GM03348 (cell line): ENCODE data around the gene HYAL1.
"Not testable (repeated sequence)": the region's sequence is repeated elsewhere in the genome, so short reads cannot be mapped to it uniquely, and the experiment has no call there.

ENCODE experiments used
- DNase-seq: peaks from one replicate; pipeline ENCODE4 v3.0.0; 2012; ENCODE audit warnings: low spot score

Gene HYAL1

GRCh38 chr3:50318615-50319014, 15.2 kb upstream of the HYAL1 start:
- DNase-seq: no peak

GRCh38 chr3:50318163-50318562, 14.8 kb upstream of the HYAL1 start:
- DNase-seq: no peak

GRCh38 chr3:50317300-50317699, 13.9 kb upstream of the HYAL1 start:
- no peak for DNase-seq

DNA sequence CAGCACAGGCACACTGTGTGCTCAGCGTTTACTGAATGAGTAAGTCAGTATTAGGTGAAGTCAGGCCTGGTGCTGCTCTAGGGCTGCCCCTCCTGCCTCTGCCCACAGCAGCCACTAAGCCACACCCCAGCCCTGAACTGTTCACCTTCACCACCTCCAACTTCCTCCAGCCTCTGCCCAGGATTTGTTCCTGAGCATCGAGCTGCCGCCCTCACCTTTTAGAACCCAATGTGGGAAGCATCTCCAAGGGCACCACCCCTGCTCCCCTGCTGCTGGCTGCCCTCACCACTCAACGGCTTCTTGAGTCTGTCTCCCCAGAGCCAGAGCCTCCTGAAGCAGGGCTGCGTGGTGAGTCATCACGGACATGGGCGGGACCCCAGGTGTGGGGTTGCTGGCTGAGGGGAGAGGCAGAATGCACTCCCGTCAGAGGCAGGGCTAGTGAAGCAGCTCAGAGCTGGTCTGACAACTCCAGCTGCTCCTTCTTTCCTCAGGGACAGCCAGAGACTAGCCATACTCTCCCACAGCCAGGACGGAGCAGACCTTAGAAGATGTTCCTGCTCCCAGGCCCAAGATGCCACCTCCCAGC, 13.4 kb upstream of the HYAL1 start:
- DNase-seq: no peak

DNA sequence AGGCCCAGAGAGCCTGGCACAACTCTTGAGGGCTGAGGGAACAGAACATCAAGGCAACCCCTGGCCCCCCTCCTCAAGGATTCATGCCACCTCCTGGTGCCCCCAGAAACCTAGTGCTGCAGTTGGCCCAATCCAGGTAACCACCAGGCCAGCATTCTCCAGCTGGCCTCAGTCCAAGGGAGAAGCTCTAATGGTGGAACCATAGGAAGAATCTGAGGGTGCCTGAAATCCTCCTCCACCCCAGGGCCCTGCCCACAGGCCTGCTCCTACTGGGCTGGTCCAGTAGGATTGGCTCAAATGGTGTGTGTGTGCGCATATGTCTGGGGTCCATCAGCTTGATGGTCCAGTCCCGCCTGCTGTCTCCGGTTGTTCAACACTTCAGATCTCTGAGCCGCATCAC, 11.4 kb upstream of the HYAL1 start:
- DNase-seq: no peak

DNA sequence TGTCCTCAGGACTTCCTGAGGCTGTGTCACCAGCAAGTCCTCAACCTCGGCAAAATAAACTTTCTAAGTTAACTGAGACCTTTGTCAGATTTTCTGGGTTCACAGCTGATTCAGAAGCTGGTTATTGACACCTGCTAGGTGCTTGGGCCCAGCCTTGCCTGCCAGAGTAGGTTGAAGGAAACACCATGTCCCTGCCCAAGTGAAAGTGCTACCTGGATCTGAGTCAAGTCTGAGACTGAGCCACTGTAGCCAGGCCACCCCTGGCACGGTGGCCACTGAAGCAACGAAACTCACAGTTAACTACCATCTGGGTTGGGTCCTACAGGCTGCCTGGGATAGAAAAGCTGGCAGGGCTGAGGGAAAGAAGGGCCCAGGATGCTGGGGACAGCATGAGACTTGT, 11.0 kb upstream of the HYAL1 start:
- no peak for DNase-seq

GRCh38 chr3:50312041-50312440, 8.7 kb upstream of the HYAL1 start:
- DNase-seq: not testable (repeated sequence)

DNA sequence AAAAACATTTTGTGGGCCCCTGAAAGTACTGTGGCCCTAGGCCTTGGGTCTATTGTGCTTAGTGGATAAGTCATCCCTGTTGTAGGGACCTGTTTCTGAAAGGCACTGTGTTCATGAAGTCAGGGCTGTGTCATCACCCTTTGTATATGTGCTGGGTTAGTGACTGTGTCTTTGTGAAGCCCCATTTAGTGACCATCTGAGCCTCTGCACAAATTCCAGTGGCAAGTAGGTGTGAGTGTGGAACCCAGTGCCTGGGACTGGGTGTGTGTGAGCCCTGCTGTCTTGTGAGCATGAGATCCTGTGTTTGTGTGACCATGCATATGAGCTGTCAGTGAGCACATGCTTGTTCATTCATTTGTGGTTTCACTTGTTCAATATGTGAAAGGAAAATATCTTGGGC, 1.2 kb upstream of the HYAL1 start:
- DNase-seq: no peak

DNA sequence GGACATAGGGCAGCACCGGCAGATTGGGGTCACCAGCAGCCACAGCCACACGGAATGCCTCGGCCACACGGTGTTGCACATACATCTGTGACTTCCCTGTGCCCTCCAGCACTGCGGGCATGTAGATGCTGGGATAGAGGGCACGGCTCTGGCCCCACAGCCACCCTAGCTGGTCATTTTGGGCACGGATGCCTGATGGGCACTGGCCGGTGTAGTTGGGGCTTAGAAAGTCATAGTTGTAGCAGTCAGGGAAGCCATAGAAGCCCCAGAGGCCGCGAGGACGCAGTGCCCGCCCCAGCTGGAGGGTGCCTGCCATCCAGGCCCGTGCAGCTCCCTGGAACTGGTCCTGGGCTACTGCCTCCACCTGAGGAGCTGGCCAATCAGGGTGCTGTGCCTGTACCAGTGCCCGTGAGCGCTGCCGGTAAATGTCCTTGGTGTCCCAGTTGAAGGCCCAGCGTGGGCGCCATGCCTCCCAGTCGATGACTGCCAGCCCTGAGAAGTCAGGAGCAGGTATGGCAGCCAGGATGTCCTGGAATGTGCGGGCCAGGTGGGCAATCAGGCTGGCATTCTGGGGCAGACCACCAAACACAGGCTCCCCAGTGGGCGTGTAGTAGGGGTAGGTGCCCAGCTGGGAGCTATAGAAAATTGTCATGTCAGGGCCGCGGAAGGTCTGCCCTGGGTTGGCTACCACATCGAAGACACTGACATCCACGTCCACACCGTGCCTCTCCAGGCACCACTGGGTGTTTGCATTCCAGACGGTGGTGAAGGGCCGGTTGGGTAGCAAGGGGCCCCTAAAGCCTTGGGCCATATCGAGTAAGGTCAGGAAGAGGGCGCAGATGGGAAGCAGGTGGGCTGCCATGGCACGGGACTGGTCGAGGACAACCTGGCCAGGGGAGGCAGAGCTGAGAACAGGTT, 1.0 kb downstream of the HYAL1 start:
- DNase-seq: no peak

DNA sequence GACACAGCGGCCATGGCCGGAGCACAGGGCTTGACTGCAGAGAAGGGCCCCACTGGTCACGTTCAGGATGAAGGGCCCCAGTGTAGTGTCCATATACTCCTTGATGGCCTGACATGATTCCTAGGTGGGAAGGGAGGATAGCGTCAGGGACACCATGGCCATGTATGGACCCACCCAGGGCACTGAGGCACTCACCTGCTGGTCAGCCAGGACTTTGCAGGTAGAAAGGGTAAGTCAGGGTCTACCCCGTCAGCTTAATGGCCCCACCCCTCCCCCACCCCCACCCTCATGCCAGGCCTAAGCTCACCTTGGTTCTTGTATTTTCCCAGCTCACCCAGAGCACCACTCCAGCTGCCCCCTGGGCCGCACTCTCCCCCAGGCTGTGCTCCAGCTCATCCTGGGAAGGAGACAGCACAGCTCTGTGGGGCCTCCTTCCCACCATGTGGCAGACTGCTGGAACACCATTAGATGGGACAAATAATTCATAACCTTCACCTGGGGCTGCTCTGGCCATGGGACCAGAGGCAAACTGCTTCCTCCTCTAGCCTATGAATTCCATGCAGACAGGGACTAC, 2.6 kb downstream of the HYAL1 start:
- no peak for DNase-seq

DNA sequence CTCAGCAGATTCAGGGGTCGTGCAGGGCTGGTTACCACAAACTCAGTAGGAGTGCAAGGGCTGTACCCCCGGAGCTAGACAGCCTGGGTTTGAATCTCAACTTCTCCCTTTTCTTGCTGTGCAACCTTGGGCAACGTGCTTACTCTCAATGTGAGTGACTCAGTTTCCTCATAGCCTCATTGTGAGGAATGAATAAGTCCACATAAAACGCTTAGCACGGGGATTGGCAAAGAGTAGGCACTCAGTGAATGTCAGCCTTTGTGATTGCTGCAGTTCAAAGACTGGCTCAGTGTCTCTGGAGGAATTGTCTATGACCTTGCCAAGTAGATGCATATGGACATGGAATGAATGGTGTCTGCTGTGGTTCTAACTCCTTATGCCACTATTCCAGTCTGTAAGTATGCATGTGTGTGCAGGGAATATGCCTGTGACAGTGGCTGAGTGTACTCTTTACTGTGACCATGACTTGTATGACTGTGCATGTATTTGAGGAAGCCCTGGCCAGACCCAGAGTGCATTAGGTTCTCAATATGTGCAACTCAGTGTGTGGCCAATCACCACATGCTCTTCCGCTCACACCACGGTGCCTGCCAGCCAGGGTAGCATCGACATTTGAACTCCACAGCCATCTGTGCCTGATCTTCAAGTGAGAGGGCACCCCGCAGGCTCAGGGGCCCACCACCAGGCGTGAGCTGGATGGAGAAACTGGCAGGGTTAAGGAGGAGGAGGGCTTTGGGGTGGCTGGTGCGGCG, 3.3 kb downstream of the HYAL1 start:
- DNase-seq: peak; percentile 22

DNA sequence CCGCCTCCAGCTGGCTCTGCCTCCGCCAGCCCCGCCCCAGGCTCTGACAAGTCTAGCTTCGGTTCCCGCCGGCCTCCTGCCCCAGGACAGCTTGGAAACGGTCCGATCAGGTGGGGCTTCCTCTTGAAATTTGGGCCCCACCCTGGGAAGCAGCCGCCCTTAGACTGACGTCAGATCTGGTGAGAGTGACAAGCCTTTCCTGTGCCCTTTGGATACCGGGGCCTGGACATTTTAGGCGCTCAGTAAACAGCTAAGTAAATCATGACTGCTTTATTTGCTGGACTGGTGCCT, 3.8 kb downstream of the HYAL1 start:
- no peak for DNase-seq

GRCh38 chr3:50298836-50299637, 4.3 kb downstream of the HYAL1 start, which contains the start of the genes HYAL3 and NAA80:
HYAL3 (minus strand) TSS chr3:50299405; CDS start chr3:50295602, 3,803 bp downstream.
NAA80 (minus strand) TSS chr3:50299405; CDS start chr3:50297463, 1,942 bp downstream.
- peak; percentile 100 for DNase-seq

- no peak for DNase-seq
These were observed 5.3 kb downstream of the HYAL1 start for GRCh38 chr3:50297896-50298725.

GRCh38 chr3:50297384-50297775, 6.0 kb downstream of the HYAL1 start:
- DNase-seq: no peak

DNA sequence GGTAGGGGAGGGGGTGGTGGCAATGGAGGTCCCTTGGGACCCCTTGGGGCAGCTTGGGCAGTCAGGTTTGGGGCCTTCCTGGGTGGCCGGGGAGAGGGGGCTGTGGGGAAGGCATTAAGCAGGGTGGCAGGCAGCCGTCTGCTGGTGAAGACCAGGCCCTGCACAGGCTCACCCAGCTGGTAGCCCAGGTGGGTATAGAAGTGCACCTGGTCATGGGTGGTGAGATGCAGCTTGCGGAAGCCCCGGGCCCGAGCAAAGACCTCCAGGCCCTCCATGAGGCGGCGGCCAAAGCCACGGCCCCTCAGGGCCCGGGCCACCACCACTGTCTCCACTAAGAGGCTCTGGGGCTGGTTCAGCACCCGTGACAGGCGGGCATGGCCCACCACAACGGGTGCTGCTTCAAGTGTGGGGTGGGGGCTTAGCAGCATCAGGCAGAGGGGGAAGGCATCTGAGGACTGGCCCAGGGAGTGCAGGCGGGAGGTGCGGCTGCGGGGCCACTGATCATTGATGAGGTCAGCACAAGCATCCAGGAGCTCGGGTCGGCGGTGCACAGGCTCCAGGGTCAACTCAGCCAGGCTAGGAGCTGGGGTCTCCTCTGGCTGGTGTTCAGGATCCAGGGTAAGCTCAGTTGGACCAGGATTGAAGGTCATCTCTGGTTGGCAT, 6.5 kb downstream of the HYAL1 start:
- DNase-seq: no peak

DNA sequence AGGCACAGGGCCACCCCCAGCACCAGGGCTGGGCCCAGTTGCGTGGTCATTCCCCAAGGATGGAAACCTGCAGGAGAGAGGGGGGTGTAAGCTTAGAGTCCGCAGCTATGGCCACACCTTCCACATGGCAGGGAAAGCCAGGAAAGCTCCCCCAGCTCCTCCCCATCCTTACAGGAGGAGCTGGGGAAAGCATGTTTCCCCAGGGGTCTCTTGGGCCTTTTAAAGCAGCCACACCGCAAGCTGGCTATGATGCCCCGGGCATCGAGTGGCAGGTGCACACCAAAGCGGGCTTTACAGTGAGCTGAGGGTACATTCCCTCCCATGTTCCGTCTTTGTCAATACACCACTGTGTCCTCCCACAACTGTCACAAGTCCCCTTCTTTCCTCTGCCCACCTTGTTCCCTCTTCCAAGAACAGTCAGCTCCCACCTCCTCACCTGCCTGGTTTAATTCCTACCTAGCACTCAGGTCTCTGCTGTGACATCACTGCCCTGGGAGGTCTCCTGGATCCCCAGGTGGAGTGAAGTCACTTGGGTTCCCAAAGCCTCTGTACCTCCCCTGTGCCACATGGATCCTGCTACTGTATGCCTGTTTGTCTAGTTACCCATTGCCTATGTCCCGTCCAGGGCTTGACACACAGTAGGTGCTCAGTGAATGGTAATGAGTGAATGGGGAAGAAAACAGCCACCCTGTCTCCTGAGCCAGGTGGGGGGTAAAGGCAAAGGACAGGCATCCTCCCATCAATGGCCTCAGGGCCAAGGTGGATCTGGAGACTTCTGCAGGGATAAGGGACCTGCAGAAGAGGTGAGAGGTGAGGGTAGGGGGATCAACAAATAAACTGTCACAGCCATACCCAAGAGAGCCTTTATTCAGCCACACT, 7.6 kb downstream of the HYAL1 start:
- DNase-seq: no peak

- no peak for DNase-seq
These were observed 8.6 kb downstream of the HYAL1 start for GRCh38 chr3:50294492-50295403.
